ENCODE data around the gene AZGP1.
A peak's percentile ranks its signal among the peaks of the same experiment; 100 is the strongest.

DNA sequence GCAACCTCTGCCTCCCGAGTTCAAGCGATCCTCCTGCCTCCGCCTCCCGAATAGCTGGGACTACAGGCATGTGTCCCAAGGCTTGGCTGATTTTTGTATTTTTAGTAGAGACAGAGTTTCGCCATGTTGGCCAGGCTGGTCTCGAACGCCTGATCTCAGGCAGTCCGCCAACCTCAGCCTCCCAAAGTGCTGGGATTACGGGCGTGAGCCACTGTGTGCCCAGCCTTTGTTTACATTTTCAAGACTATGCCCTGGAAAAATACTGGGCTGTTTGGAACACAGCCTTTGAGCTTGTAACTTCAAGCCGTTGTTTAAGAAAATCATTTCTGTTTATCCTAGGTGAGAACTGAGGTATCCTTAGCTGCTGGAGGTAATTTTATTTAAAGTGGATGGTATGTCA, 41.5 kb upstream of the AZGP1 start:
- TF ChIP-seq POLR2AphosphoS5 (IDR thresholded peaks at IDR 0.05), result peak in 2 of 4 donors; percentile 18 to 28
- TF ChIP-seq EP300 (IDR thresholded peaks at IDR 0.05), result peak in 1 of 4 donors; percentile 32
